ENCODE results near the gene PXDN. TPM values are rescaled to one million over a fixed set of nuclear protein-coding genes. Genes with fewer than 3 reads are reported as not detected.

The PXDN gene
- total and polyA plus RNA-seq, 2 of the 13 experiments (the other 11 are each of a cell fraction or from before 2014, with no cell fraction given) = not detected

DNA sequence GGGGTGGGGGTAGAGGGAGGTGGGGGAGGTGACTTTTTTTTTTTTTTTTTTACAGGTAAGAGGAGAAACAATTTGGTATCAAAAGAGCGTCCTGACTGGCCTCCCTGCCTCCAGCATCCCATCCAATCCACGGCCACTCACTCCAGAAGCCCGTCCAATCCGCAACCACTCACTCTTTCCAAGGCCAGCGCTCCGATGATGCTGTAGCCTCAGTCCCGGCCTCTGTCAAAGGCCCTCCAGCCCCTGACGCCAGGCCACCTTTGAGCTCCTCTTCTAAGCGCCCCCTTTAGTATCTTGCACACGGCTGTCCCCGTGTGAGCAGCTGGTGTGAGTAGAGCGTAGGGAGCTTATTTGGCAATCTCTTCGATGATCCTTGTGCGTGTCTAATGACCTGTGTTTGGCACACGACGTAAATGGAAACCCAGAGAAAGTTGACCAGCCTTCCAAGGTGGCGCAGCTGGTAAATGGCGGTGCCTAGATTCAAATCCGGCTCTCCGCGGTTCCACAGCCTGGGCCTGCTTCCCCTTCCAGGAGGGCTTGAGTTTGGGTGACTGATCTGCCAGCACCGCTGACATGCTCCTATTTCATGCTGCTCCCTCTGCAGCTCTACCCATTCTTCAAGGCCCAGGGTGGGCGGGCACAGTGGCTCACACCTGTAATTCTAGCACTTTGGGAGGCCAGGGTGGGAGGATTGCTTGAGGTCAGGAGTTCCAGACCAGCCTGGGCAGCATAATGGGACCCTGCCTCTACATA, 23.8 kb upstream of the PXDN start (continued):
- TF ChIP-seq, protein P1, sequence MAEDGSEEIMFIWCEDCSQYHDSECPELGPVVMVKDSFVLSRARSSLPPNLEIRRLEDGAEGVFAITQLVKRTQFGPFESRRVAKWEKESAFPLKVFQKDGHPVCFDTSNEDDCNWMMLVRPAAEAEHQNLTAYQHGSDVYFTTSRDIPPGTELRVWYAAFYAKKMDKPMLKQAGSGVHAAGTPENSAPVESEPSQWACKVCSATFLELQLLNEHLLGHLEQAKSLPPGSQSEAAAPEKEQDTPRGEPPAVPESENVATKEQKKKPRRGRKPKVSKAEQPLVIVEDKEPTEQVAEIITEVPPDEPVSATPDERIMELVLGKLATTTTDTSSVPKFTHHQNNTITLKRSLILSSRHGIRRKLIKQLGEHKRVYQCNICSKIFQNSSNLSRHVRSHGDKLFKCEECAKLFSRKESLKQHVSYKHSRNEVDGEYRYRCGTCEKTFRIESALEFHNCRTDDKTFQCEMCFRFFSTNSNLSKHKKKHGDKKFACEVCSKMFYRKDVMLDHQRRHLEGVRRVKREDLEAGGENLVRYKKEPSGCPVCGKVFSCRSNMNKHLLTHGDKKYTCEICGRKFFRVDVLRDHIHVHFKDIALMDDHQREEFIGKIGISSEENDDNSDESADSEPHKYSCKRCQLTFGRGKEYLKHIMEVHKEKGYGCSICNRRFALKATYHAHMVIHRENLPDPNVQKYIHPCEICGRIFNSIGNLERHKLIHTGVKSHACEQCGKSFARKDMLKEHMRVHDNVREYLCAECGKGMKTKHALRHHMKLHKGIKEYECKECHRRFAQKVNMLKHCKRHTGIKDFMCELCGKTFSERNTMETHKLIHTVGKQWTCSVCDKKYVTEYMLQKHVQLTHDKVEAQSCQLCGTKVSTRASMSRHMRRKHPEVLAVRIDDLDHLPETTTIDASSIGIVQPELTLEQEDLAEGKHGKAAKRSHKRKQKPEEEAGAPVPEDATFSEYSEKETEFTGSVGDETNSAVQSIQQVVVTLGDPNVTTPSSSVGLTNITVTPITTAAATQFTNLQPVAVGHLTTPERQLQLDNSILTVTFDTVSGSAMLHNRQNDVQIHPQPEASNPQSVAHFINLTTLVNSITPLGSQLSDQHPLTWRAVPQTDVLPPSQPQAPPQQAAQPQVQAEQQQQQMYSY (CRISPR knock-in tag; IDR thresholded peaks at IDR 0.05) = no peak
- TF ChIP-seq, protein P2, sequence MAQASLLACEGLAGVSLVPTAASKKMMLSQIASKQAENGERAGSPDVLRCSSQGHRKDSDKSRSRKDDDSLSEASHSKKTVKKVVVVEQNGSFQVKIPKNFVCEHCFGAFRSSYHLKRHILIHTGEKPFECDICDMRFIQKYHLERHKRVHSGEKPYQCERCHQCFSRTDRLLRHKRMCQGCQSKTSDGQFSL (CRISPR knock-in tag; IDR thresholded peaks at IDR 0.05) = no peak
- TF ChIP-seq ZSCAN12 (CRISPR knock-in tag; IDR thresholded peaks at IDR 0.05) (no peak), NCOA2 (CRISPR knock-in tag; IDR thresholded peaks at IDR 0.05) (no peak)
- TF ChIP-seq, protein P3, sequence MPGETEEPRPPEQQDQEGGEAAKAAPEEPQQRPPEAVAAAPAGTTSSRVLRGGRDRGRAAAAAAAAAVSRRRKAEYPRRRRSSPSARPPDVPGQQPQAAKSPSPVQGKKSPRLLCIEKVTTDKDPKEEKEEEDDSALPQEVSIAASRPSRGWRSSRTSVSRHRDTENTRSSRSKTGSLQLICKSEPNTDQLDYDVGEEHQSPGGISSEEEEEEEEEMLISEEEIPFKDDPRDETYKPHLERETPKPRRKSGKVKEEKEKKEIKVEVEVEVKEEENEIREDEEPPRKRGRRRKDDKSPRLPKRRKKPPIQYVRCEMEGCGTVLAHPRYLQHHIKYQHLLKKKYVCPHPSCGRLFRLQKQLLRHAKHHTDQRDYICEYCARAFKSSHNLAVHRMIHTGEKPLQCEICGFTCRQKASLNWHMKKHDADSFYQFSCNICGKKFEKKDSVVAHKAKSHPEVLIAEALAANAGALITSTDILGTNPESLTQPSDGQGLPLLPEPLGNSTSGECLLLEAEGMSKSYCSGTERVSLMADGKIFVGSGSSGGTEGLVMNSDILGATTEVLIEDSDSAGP (CRISPR knock-in tag; IDR thresholded peaks at IDR 0.05; ENCODE audit: borderline replicate concordance) = no peak
- TF ChIP-seq, protein P4, sequence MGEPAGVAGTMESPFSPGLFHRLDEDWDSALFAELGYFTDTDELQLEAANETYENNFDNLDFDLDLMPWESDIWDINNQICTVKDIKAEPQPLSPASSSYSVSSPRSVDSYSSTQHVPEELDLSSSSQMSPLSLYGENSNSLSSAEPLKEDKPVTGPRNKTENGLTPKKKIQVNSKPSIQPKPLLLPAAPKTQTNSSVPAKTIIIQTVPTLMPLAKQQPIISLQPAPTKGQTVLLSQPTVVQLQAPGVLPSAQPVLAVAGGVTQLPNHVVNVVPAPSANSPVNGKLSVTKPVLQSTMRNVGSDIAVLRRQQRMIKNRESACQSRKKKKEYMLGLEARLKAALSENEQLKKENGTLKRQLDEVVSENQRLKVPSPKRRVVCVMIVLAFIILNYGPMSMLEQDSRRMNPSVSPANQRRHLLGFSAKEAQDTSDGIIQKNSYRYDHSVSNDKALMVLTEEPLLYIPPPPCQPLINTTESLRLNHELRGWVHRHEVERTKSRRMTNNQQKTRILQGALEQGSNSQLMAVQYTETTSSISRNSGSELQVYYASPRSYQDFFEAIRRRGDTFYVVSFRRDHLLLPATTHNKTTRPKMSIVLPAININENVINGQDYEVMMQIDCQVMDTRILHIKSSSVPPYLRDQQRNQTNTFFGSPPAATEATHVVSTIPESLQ (CRISPR knock-in tag; conservative IDR thresholded peaks at IDR 0.05) = no peak
